Mesenteric fat pad (tissue), 1 donor: ENCODE results near the gene POLR3B. TPM values are rescaled to one million over a fixed set of nuclear protein-coding genes. Genes with fewer than 3 reads are reported as not detected.
"Not testable (repeated sequence)": the region's sequence is repeated elsewhere in the genome, so short reads cannot be mapped to it uniquely, and the experiment has no call there.

Source experiments
- DNase-seq: peaks from one replicate; pipeline ENCODE4 v3.0.0-alpha.2; 2020; ENCODE audit warnings: low spot score
- total RNA-seq: library from RNA; stranded (reverse); fragmentation: NEBNext Ultra II Directional; extraction: Animal tissue kit (Norgen Biotek cat#: 25700); gene quantifications from one replicate; pipeline ENCODE4 v1.2.1, GENCODE V29; 2021
- donor health status: DM: yes; HTN: yes; CAD: no.

The POLR3B gene
- total RNA-seq, 1 donor from 2014 or later: 11.8 TPM

- DNase-seq: no peak
These were observed 101.6 kb downstream of the POLR3B start for GRCh38 chr12:106459124-106459523.

GRCh38 chr12:106459534-106459933 is 102.0 kb downstream of the POLR3B start:
- DNase-seq: no peak

DNA sequence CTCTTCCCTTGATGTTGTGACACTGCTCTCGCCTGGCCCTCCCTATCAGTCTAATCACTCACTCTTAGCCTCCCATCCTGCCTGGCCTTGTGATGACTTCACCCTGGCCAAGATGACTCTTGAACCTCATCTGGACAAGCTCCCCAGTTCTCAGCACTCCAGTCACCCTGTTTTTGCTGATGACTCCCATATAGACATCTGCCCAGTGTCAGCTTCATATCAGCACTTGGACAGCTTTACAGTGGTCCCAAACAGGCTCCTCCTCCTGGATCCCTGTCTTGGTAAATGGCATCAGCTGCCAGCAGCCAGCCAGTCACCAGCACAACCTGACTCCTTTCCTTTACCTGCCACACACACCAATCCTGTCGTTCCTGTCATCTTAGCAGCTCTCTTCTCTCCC is 104.2 kb downstream of the POLR3B start:
- no peak for DNase-seq

DNA sequence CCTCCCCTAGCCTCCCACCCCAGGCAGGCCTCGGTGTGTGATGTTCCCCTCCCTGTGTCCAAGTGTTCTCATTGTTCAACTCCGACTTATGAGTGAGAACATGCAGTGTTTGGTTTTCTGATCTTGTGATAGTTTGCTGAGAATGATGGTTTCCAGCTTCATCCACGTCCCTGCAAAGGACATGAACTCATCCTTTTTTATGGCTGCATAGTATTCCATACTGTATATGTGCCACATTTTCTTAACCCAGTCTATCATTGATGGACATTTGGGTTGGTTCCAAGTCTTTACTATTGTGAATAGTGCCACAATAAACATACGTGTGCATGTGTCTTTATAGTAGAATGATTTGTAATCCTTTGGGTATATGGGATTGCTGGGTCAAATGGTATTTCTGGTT is 108.1 kb downstream of the POLR3B start:
- not testable (repeated sequence) for DNase-seq

DNA sequence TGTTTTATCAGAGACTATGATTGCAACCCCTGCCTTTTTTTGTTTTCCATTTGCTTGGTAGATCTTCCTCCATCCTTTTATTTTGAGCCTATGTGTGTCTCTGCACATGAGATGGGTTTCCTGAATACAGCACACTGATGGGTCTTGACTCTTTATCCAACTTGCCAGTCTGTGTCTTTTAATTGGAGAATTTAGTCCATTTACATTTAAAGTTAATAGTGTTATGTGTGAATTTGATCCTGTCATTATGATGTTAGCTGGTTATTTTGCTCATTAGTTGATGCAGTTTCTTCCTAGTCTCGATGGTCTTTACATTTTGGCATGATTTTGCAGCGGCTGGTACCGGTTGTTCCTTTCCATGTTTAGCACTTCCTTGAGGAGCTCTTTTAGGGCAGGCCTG is 118.1 kb downstream of the POLR3B start:
- DNase-seq: not testable (repeated sequence)

DNA sequence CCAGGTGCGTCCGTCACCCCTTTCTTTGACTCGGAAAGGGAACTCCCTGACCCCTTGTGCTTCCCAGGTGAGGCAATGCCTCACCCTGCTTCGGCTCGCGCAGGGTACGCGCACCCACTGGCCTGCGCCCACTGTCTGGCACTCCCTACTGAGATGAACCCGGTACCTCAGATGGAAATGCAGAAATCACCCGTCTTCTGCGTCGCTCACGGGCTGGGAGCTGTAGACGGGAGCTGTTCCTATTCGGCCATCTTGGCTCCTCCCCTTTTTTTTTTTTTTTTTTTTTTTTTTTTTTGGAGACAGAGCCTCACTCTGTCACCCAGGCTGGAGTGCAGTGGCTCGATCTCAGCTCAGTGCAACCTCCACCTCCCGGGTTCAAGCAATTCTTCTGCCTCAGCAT is 120.1 kb downstream of the POLR3B start:
- DNase-seq: not testable (repeated sequence)

DNA sequence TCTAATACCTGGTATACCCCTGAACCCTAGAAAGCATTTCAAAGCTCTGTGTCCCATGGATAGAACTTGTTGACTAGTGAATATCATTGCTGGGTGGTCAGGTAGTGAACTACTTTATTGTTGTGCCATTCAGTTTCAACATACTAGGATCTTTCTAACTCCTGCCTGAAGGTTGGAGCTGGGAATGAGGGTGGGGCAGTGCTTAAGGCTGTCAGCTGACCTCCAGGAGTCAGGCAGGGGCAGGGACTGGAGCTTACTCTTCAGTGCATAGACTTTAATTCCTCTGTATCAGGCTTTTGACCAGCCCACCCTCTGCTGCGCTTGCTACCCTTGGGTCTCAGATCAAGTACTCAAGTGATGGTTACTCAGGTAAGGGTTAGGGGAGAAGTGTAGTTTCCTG is 122.7 kb downstream of the POLR3B start:
- DNase-seq: no peak

DNA sequence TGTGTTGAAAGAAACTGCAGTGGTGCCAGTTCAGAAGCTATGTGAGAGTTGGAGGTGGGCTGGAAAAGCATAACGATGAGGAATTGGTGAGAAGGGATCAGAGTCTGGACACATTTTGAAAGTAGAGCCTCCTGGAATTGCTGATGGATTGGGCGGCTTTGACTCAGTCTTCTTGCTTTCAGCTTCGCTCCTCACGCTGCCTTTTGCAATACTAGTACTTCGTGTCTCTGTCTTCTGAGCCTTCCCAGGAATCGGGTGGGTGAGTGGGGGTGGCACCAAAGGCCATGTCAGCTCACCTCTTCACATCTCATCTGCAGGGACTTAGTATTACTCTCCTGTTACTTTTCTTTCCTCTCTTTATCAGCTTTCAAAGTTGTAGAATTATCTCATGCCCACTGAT is 123.7 kb downstream of the POLR3B start:
- no peak for DNase-seq

DNA sequence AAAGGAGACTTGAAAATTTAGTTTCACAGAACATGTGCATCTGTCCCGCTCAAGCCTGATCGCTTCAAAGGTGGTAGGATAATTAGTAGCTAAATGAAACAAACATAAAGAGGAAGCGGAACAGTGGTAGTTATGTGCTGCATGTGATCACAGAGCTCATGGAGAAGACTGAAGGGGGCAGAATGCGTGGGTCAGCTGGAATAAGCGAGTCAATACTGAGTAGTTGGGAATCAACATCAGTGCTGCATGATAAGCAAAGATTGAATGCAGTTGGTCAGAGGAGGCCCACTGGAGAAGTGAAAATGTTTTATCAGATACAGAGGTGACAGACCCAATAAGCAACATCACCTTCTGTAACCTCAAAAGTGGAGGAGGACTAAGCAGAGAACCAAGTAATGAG is 130.1 kb downstream of the POLR3B start:
- DNase-seq: no peak

GRCh38 chr12:106488884-106489283 is 131.3 kb downstream of the POLR3B start:
- DNase-seq: no peak

GRCh38 chr12:106490264-106490663 is 132.7 kb downstream of the POLR3B start:
- no peak for DNase-seq

DNA sequence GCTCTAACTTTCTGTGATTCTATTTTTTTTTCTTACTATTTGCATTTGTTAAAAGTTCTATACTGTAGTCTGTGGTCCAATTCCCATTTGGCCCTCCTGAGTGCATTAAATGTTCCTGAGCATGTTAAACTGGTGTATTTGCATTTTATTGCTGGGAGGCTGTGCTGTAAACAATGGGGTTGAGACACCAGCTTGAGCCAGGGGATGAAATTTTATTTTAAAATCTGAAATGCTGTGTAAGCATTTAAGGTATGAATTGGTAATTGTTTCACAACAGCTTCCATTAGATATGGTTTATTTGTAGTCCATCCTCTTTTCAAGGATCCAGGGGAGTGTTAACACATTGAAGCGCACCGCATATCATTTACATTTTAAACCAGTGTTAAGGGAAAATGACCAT is 135.3 kb downstream of the POLR3B start:
- no peak for DNase-seq

GRCh38 chr12:106493531-106493930 is 136.0 kb downstream of the POLR3B start:
- no peak for DNase-seq

DNA sequence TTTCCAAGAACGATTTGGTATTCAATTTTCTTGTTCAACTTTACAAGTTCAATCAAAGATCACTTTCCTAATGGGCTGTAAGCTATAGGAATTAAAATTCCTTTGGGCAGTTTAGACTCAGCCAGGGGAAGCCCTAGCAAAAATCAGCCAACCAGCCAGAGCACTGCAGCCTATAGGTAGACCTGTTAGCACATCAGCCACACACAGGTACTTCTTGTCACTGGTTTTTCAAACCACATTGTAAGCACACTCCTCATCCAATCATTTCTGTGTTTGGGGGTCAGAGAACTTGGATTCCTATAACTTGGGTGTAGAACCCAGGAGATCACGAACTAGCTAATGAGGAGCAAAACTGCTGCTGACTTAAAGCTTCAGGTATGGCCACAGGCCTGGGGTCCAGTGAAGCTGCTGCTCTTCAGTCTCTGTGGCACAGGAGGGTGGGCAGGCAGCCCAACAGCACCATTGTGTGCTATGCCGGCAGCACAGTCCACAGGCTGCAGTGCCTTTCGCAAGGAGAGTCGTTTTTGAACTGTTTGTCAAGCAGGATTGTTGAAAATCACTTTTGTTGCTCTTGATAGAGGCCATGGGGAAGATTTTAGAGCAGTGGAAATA is 137.9 kb downstream of the POLR3B start:
- no peak for DNase-seq

DNA sequence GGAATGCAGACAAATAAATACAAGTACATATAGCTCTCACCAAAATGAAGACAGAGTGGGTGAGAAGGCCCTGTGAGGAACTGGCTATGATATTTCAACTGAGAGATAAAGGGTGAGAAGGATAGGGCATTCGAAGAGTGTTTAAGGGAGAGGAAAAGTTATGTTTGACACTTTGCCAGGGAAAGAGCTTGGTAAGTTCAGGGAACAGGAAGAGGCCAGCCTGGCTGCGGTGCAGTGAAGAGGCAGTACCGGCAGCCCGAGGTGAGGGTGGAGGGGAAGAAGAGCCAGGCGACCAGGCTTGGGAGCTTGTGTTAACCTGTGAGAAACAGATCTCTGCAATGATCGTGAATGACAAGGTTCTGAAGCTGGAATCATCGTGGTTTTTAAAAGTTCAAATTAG is 140.5 kb downstream of the POLR3B start:
- DNase-seq: no peak

GRCh38 chr12:106499628-106500027 is 142.1 kb downstream of the POLR3B start:
- no peak for DNase-seq

GRCh38 chr12:106506691-106507090 is 149.1 kb downstream of the POLR3B start:
- DNase-seq: no peak

GRCh38 chr12:106508966-106509365 is 151.4 kb downstream of the POLR3B start:
- no peak for DNase-seq

DNA sequence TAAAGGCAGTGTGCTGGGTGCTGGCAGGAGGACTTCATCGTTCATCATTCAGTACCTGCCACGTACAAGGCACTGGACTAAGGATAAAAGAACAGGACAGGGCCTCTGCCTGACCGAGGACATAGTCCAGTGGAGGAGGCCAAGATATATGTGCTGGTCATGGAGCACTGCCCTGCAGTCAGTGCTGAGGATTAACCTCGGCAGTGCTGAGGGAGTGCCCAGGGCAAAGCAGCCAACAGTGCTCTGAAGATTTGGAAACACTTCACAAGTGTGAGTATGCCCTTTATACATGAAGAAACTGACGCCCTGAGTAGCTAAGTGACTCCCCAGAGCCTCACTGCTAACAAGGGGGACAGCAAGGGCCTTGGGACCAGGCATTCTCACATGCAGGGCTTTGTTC is 153.8 kb downstream of the POLR3B start:
- no peak for DNase-seq

DNA sequence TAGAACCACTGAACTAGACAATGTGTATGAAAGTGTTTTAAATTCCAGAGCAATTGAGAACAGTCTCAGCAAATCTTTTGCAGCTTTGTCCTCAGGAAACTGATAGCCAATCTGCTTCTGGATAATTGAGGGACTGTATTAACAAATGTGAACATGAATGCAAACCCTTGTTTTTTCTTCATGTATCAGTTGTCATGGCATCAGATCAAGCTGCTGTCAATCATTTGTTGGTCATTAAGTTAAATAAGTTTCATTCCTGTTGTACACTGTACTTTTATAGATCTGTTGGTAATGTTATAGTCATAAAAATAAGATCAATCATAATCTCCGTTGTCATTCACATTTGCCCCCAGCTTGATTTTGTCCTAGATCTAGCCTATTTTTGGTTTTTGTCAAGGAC is 159.8 kb downstream of the POLR3B start:
- no peak for DNase-seq

GRCh38 chr12:106519607-106520021 is 162.1 kb downstream of the POLR3B start:
- DNase-seq: no peak

GRCh38 chr12:106521901-106522300 is 164.4 kb downstream of the POLR3B start:
- no peak for DNase-seq

DNA sequence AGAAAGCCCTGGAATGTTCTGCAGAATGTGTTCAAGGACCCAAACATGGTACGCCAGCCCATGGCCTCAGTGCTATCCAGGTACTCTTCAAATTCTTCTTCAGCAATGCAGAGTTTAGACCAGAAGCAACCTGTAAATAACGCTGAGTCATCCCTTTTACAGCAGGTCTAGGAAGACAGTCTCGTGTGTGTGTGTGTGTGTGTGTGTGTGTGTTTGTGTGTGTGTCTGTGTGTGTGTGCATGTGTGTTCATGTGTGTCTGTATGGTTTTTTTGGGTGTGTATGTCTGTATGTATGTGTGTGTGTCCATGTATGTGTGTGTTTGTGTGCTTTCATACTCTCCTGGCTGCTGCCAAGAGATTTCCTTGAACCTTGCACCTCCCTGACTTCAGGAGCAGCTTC is 165.2 kb downstream of the POLR3B start:
- no peak for DNase-seq

DNA sequence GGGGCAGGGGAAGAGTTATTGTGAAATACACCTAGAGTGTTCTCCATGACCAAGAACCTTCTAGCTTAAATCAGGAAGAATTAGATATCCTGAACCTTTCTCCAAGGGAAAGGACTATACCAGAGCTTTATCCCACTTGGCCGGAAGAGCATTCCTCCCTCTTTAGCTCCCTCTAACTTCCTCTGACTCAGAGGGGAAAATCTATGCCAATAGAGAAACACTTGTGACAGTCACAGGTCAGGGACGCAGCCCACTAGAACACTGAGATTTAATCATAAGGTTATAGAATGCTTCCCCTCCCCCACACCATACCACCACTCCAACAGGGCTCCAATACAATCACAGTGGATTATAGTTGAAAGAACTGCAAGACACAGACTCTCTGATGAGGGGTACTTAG is 169.8 kb downstream of the POLR3B start:
- DNase-seq: no peak
